KBM-7 (cell line): Measurements from ENCODE around the gene ZZZ3.
"Not testable (repeated sequence)": the region's sequence is repeated elsewhere in the genome, so short reads cannot be mapped to it uniquely, and the experiment has no call there.

Experiments
- DNase-seq: peaks from one replicate; pipeline ENCODE4 v3.0.0-alpha.2; 2015
- in situ Hi-C: fragments of 300-500 bp; cut with MboI; formaldehyde crosslinking; loops from 2 replicates; pipeline ENCODE4 v1.14.3; 2020; ENCODE audit warnings: low sequenced_read_pairs, low pct_unique_long_range_greater_than_20kb, mixed read lengths

Gene ZZZ3

DNA sequence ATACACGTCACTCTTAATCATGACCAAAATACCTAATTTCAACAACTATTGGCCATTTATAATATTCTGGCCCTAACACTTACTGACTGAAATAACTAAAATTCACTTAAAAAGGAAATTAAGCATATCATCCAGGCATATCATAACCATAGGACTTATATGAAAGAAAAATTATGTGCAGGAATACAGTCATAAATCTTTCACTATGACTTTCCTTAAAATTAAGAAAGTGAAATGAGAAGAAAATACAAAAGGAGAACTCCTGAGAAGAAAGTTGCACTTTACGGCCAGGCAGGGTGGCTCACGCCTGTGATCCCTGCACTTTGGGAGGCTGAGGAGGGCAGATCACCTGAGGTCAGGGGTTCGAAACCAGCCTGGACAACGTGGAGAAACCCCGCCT lies 9.4 kb downstream of the ZZZ3 start:
- in situ Hi-C loops = no loop called here
- no peak for DNase-seq

DNA sequence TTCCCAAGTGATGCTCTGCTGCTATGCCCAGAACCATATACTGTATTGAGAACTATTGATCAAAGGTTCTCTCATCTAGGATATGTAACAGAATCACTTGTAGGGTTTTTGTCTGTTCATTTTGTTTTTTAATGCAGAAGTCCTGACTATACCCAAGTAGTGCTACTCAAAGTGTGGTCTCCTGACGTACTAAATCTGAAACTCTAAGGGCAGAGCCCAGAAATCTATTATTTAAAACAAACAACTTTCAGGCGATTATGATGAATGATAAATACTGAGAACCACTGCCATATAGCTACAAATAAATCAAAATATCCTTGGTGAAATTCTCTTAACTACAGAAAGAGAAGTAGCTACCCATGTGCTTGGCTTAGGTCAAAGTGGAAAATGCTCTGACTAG lies 10.1 kb downstream of the ZZZ3 start:
- in situ Hi-C loops = no loop called here
- DNase-seq = no peak

DNA sequence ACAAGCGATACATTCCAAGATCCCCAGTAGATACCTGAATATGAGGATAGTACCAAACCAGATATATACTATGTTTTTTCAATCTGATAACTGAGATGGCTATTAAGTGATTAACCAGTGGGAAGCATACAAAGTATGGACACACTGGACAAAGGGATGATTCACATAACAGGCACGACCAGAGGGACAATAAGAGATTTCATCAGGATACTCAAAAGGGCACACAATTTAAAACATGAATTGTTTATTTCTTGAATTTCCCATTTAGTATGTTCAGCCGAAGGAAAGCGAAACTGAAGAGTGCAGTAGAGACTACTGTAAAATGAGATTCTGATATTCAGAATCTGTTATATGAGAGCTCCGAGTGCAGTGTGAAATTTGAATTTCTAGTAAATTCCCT lies 10.6 kb downstream of the ZZZ3 start:
- in situ Hi-C loops = no loop called here
- no peak for DNase-seq

DNA sequence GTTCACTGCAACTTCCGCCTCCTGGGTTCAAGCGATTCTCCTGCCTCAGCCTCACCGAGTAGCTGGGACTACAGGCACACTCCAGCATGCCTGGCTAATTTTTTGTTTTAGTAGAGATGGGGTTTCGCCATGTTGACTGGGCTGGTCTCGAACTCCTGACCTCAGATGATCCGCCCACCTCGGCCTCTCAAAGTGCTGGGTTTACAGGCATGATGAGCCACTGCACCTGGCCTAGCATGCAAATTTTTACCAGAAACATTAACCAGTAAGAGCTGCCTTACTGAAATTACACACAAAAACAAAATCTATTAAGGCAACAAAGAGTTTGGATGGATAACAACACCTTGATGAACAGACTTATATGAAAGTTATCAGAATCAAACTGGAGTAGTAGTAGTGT lies 12.1 kb downstream of the ZZZ3 start:
- in situ Hi-C loops = no loop called here

DNA sequence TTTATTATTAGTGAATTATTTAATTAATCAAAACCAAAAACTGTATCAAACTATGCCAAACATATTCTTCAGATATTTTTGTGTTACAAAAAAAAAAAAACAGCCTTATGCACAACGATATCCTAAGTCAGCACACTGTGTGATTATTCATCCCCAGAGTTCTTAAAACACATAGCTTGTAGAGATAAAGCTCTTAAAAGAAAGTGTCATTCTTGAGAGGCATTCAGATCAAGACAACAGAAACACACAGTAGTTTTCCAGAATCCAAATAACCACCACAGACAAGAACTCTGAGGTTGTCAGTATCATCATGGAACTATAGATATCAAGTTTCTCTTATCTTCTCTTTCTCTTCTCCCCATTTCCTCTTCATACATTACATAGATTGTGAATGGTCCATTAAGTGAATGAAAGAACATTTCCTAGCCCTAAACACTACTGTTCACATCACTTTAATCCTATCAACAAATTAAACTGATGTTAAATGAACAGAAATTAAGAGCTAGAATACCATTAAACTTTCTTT lies 13.5 kb downstream of the ZZZ3 start:
- in situ Hi-C loops = no loop called here
- DNase-seq = no peak

More for the DNA sequence above, 12.1 kb downstream of the ZZZ3 start:
- DNase-seq = no peak

DNA sequence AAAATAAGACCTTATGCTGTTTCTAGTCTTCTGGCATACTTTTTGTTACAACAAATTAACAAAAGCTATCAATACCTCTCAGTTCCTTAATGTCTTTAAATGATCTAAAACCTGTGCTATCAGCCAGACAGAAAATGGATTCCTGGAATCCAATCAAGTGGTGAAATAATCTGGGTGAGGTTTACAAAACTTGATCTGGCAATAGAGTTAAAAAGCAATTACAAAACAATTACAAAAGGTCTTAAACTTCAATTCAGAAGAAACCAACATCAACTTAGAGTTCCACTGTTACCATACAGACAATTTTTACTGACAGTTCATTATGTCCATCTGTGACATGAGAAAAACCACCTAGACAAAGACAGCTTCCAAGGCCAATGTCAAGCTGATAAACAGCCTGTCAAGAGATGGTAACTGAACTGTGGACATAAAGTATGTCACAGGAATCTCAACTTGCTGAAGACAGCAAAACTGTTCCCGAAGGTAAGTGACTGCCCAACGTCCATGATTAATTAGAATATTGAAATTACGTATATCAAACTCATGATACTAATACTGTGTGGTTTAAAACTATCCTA lies 17.4 kb downstream of the ZZZ3 start:
- no peak for DNase-seq

DNA sequence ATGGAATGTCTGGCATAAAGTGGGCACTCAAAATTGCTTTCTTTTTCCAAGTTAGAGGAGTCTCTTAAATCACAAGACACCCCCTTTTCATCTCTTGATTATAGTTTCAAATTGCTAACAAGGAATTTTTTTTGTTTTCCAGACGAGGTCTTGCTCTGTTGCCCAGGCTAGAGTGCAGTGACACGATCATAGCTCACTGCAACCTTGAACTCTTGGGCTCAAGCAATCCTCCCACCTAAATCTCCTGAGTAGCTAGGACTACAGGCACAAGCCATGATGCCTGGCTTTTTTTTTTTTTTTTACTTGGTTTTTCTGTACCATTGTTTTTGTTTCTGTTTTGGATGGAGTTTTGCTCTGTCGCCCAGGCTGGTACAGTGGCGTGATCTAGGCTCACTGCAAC lies 20.8 kb downstream of the ZZZ3 start:
- in situ Hi-C loops = no loop called here
- DNase-seq = no peak

More for the DNA sequence above, 17.4 kb downstream of the ZZZ3 start:
- in situ Hi-C loops = no loop called here

DNA sequence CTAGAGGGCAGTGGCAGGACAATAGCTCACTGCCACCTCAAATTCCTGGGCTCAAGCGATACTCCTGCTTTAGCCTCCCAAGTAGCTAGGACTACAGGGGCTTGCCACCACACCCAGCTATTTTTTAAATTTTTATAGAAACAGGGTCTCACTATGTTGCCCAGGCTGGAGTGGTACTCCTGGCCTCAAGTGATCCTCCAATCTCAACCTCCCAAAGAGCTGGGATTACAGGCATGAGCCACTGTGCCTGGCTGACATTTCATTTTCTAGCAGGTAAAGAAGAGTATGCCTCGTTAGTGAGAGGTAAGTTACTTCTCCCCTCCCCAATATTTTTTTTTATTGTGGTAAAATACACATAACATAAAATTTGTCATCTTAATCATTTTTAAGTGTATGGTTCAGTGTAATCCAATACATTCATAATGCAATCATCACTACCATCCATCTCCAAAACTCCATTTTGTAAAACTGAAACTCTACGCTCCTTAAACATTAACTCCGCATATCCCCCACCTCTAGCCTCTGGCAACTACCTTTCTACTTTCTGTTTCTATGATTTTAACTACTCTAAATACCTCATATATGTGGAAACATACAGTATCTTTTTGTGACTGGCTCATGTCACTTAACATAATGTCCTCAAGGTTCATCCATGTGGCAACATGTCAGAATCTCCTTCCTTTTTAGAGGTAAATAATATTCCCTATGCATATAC lies 22.4 kb downstream of the ZZZ3 start:
- in situ Hi-C loops = no loop called here
- no peak for DNase-seq

DNA sequence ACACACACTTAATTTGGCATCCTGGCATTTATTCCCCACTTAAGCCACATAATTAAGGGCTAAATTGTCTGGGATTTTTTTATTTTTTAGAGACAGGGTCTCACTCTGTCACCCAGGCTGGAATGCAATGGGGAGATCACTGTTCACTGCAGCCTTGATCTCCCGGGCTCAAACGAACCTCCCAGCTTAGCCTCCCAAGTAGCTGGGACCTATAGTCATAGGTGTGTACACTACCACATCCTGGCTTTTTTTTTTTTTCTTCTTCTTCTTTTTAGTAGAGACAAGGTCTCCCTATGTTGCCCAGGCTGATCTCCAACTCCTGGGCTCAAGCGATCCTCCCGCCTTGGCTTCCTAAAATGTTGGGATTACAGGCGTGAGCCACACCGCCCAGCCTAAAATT lies 24.2 kb downstream of the ZZZ3 start:
- no peak for DNase-seq
- in situ Hi-C loops = no loop called here

DNA sequence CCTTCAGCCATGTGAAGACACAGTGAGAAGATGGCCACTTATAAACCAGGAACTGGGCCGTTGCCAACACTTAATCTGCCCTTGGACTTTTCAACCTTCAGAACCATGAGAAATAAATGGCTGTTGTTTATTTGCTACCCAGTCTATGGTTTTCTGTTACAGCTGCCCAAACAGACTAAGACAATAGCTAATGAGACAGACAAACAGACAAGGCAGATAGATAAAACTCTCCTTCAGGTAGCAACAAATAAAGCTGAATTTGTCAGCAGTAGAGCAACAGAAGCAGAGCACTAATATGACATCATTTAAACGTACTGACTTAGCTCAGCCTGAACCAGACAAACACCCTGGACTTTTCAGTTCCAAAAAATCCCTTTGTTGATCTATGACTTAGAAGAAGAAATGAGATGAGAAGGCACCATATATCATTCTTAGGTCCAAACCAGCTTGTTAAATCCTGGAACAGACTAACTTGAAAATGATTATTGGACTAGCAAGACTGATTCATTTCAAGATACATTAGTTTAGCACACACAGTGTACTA lies 27.0 kb downstream of the ZZZ3 start:
- in situ Hi-C loops = no loop called here
- DNase-seq = no peak

DNA sequence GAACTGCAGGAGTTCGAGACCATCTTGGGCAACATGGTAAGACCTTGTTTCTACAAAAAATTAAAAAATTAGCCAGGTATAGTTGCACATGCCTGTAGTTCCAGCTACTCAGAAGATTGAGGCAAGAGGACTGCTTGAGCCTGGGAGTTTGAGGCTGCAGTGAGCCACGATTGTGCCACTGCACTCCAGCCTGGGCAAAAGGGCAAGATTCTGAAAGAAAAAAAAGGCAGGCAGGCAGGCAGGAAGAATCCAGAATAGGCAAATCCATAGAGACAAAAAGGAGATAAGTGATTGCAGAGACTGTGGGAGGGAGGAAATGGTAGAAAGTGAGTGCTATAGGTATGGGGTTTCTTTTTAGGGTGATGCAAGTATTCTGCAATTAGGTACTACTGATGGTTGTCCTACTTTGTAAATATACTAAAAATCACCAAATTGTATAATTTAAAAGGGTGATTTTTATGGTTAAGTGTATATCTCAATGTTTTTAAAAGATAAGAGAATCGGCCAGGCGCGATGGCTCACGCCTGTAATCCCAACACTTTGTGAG lies 29.4 kb downstream of the ZZZ3 start:
- in situ Hi-C loops = no loop called here
- no peak for DNase-seq

DNA sequence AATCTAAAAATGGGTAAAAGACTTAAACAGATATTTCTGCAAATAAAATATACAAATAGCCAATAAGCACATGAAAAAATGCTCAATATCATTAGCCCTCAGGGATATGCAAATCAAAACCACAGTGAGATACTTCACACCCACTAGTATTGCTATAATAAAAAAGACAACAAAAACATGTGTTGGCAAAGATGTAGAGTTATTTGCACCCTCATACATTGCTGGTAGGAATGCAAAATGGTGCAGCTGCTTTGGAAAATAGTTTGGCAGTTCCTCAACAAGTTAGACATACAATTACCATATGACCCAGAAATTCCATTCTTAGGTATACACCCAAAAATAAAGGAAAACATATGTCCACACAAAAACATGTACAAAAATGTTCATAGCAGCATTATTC lies 30.2 kb downstream of the ZZZ3 start:
- in situ Hi-C loops = no loop called here
- DNase-seq = no peak

DNA sequence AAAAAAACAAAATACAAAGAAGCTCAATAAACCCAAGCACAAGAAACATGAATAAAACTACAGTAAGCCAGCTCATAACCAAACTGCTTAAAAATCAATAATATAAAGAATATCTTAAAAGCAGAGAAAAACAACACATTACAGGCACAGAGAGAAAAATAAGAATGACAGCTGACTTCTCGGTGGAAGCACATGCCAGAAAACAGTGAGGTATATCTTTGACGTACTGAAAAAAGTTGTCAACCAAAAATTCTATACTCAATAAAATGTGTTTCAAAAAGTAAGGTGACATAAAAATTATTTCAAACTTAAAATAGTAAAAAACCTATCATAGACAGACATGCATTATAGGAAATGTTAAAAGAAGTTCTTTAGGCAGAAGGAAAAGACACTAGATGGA lies 33.3 kb downstream of the ZZZ3 start:
- no peak for DNase-seq
- in situ Hi-C loops = no loop called here

DNA sequence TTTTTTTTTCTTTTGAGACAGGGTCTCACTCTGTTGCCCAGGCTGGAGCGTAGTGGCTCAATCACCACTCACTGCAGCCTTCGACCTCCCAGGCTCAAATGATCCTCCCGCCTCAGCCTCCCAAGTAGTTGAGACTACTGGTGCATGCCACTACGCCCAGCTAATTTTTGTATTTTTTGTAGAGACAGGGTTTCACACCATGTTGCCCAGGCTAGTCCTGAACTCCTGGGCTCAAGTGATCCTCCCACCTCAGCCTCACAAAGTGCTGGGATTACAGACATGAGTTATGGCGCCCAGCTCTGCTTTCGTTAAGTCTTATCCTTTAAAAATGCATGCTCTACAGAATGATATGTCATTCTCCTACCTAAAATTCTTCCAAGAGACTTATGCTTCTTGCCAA lies 36.2 kb downstream of the ZZZ3 start:
- DNase-seq, in situ Hi-C loops: not testable (repeated sequence)

DNA sequence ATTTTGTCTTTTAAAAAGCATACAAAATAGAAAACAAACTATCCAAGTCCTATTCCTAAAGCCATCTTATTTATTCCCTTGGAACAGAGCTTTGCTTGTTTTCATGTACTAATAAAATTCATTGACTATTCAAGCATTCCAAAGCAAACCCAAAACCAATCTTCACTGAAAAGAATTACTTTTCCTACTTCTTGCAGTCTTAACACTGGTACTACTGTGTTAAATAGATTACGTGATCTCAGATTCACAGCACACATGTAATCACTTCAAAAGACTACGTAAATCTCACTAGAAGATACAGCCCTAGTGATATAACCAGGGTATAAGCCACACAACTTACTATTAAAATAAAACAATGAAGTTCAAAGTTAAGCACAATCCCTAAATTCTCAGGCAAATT lies 39.0 kb downstream of the ZZZ3 start:
- no peak for DNase-seq
- in situ Hi-C loops = no loop called here

DNA sequence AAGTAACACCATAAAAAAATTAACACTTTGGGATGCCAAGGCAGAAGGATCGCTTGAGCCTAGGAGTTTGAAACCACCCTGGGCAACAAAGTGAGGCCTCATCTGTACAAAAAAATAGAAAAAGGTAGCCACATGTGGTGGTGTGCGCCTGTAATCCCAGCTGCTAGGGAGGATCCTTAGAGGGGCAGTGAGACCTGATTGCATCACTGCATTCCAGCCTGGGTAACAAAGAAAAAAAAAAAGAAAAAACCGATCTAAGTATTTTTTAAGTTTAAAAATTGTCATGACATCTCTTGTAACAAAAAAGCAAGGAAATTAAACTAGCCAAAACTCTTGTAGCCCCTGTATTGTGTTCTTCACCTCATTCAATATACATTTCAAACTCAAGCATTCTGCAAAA lies 39.5 kb downstream of the ZZZ3 start:
- no peak for DNase-seq
- in situ Hi-C loops = no loop called here

DNA sequence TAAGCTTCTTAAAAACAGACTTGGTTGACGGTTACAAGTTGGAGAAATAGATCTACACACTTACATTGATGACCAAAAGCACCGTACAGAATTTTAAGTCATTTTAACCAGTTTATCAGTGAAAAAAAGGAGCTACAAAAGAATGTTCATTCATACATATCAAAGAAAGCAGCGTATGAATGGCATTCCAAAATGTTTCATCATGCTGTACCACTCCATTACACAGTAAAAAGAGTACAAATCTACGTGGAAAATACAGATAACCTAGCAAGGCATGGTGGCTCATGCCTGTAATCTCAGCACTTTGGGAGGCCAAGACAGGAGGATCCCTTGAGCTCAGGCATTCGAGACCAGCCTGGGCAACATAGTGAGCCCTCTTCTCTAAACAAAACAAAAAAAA lies 40.3 kb downstream of the ZZZ3 start:
- in situ Hi-C loops = no loop called here

DNA sequence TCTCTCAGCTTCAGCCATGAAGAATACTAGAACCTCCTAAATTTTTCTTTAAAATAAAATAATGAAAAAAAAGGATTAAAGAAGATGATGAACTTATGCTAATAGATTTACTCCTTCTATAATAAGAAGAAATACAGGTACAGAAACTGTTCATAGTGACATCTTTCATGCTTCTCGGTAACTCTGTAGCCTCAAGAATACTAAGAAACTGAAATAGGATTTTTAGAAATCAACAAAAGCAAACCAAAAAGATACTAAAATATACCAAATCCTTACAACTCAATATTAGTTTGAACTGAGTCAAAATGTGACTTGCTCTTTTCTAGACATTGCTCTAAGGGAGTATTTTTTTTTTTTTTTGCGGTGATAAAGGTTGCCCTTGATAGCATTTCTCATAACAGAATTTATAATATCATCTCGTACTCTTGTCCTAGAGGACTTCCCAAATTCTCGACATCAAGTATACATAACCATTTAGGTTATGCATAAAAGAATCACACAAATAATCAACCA lies 42.8 kb downstream of the ZZZ3 start:
- in situ Hi-C loops = no loop called here
- DNase-seq = no peak

More for the DNA sequence above, 40.3 kb downstream of the ZZZ3 start:
- no peak for DNase-seq

DNA sequence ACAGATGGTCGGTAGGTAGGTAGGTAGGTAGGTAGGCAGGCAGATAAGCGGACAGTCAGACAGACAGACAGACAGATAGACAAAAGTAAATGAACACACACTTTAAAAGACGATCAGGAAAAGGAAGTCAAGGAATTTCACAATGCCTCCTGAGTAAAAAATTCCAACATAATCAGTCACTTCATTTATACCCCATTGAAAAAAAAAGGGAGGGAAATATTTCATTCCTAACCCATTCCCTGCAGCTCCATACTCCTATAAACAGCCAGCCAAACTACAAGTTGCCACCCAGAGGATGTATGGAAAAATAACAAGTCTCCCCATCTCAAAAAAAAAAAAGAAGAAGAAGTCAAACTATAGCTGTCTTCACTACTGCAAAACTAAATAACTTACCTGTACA lies 43.4 kb downstream of the ZZZ3 start:
- DNase-seq = no peak
- in situ Hi-C loops = no loop called here

DNA sequence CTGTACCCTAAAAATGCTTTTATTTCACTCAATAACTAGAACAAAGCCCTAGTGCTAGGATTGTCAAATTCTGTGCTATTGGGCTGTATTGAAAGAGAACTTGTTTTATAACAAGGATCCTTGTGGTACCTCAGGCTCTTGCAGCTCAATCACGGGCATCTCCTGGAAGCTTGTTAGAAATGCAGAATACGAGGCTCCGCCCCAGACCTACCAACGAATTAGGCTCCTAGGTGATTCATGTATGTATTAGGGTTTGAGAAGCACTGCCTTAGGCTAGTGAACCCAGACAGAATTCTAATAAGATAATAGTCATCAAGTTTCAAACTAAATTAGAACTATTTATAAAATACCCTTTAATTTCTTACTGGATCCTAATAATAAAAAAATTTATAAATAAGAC lies 45.6 kb downstream of the ZZZ3 start:
- no peak for DNase-seq
- in situ Hi-C loops = no loop called here
